ENCODE results near the gene NME4.
A peak's percentile ranks its signal among the peaks of the same experiment; 100 is the strongest.
"Not testable (repeated sequence)": the region's sequence is repeated elsewhere in the genome, so short reads cannot be mapped to it uniquely, and the experiment has no call there.

The NME4 gene

DNA sequence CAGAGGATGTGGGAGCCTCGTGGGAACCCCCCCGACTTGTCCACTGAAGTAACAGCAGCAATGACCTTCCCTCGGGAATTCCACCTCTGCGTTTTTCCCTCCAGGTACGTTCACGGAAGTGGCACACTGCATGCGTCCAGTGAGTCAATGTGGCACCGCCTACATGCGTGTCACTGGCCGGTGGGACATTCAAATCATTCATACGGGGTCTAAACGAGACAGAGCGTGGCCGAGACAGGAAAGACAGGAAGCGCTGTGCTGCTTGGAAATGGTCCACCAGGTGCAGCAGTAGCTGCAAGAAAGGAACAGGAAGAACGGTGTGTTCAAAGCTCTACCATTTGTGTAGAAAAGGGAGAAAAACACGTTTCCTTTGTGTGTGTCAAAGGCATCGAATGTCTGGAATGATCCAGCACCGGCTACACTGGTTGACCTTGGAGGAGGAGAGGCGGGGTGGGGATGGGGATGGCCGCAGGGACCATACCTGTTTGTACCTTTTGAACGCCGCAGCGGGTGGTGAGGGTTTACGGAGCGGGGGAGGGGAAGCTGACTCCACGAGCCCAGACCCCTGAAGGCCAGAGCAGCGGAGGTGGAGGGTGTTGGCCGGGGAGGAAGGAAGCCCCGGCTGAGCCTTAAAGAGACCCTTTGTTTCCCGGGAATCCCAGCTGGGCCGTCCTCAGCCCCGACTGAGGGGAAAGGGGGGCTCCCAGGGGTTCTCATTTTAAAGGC, 13.5 kb upstream of the NME4 start:
- peak overlapping the region; percentile 77 for H3K4me3 ChIP-seq (ENCODE audit: low read depth, low read length)
- TF ChIP-seq, protein P1, sequence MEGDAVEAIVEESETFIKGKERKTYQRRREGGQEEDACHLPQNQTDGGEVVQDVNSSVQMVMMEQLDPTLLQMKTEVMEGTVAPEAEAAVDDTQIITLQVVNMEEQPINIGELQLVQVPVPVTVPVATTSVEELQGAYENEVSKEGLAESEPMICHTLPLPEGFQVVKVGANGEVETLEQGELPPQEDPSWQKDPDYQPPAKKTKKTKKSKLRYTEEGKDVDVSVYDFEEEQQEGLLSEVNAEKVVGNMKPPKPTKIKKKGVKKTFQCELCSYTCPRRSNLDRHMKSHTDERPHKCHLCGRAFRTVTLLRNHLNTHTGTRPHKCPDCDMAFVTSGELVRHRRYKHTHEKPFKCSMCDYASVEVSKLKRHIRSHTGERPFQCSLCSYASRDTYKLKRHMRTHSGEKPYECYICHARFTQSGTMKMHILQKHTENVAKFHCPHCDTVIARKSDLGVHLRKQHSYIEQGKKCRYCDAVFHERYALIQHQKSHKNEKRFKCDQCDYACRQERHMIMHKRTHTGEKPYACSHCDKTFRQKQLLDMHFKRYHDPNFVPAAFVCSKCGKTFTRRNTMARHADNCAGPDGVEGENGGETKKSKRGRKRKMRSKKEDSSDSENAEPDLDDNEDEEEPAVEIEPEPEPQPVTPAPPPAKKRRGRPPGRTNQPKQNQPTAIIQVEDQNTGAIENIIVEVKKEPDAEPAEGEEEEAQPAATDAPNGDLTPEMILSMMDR (IDR thresholded peaks at IDR 0.05; ENCODE audit: control insufficient read depth, extremely low read depth, insufficient read depth), result no peak
- DNase-seq (ENCODE audit: low read depth), result peak; percentile 84

DNA sequence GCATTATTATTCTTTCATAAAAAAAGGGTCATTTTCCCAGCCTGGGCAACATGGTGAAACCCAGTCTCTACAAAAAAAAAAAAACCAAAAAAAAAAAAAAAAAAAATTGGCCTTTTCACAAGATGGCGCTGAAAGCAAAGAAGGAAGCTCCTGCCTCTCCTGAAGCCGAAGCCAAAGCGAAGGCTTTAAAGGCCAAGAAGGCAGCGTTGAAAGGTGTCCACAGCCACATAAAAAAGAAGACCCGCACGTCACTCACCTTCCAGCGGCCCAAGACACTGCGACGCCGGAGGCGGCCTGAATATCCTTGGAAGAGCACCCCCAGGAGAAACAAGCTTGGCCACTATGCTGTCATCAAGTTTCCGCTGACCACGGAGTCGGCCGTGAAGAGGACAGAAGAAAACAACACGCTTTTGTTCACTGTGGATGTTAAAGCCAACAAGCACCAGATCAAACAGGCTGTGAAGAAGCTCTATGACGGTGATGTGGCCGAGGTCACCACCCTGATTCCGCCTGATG, 10.3 kb upstream of the NME4 start:
- no peak overlapping the region for H3K4me3 ChIP-seq (ENCODE audit: low read depth, low read length)
- TF ChIP-seq, protein P1 (IDR thresholded peaks at IDR 0.05; ENCODE audit: control insufficient read depth, extremely low read depth, insufficient read depth), result no peak
- no peak for DNase-seq (ENCODE audit: low read depth)

DNA sequence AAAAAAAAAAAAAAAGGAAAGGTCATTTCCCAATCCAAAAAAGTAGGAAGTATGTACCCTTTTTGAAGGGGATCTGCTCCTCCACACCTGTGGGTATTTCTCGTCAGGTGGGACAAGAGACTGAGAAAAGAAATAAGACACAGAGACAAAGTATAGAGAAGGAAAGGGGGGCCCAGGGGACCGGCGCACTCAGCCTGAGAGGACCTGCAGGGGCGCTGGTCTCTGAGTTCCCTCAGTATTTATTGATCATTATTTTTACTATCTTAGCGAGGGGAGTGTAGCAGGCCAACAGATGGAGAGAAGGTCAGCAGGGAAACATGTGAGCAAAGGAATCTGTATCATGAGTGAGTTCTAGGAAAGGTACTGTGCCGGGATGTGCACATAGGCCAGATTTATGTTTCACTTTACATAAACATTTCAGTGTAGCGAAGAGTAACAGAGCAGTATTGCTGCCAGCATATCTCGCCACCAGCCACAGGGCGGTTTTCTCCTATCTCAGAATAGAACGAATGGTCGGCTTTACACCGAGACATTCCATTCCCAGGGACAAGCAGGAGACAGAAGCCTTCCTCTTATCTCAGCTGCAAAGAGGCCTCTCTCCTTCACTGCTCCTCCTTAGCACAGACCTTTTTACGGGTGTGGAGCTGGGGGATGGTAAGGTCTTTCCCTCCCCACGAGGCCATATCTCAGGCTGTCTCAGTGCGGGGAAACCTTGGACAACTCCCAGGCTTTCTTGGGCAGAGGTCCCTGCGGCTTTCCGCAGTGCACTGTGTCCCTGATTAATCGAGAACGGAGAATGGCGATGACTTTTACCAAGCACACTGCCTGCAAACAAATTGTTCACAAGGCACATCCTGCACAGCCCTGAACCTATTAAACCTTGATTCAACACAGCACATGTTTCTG, 9.0 kb upstream of the NME4 start:
- not testable (repeated sequence) for DNase-seq (ENCODE audit: low read depth); H3K4me3 ChIP-seq (ENCODE audit: low read depth, low read length)

DNA sequence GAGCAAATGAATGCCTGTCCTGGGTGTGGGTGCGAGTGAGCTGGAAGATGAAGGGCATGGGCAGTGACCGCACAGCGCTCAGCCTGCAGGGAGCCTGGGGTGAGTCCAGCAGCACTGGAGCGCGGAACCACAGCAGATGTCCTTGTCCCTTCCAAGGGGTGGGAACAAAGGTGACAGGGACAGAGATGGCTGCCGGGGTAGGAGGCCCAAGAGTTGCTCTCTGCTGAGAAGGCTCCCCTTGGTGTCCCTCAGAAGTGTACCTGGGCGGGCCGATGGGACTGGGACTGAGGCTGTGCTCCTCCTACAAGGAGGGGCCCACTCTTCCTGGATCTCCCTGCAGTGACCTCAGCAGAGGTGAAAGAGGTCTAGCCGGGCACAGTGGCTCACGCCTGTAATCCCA, 7.6 kb upstream of the NME4 start:
- H3K4me3 ChIP-seq (ENCODE audit: low read depth, low read length), result no peak overlapping the region
- DNase-seq (ENCODE audit: low read depth), result no peak
- TF ChIP-seq, protein P1 (IDR thresholded peaks at IDR 0.05; ENCODE audit: control insufficient read depth, extremely low read depth, insufficient read depth), result no peak

DNA sequence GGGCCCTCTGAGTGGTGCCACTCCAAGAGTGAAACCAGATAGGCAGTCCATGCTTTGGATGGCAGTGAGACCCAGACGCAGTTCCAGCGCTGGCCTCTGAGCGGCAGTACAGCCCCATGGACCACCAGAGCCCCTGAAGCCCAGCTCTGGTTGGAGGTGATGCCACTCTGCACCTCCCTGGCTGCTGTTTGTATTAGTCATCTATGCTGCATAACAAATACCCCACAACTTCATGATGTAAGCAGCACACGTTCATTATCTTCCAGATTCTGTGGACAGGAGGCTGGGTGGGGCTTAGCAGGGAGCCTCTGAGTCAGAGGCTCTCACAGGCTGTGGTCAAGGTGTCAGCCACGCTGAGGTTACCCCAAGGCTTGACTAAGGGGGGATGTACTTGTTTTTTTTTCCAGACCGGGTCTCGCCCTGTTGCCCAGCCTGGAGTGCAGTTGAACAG, 5.1 kb upstream of the NME4 start:
- TF ChIP-seq, protein P1 (IDR thresholded peaks at IDR 0.05; ENCODE audit: control insufficient read depth, extremely low read depth, insufficient read depth), result peak; percentile 40; the same call in 1 of the 2 replicates
- DNase-seq (ENCODE audit: low read depth), result no peak

DNA sequence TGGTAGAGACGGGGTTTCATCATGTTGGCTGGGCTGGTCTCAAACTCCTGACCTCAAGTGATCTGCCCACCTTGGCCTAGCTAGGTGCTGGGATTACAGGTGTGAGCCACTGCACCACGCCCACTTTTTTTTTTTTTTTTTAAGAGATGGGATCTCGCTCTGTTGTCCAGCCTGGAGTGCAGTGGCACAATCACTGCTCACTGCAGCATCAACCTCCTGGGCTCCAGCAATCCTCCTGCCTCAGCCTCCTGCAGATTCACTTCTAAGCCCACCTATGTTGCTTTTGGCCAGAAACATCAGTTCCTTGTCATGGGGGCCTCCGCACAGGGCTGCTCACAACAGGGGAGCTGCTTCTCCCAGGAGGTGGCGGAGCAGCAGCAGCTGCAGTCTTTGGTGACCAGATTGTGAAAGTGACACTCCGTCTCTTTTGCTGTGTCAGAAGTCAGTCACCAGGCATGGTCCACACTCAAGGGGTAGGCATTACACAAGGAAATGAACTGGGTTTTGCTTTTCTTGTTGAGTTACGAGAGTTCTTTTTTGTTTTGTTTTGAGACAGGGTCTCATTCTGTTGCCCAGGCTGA, 4.5 kb upstream of the NME4 start:
- TF ChIP-seq, protein P1 (IDR thresholded peaks at IDR 0.05; ENCODE audit: control insufficient read depth, extremely low read depth, insufficient read depth), result no peak
- DNase-seq (ENCODE audit: low read depth), result no peak
- no peak overlapping the region for H3K4me3 ChIP-seq (ENCODE audit: low read depth, low read length)

More for the DNA sequence above, 5.1 kb upstream of the NME4 start:
- no peak overlapping the region for H3K4me3 ChIP-seq (ENCODE audit: low read depth, low read length)

DNA sequence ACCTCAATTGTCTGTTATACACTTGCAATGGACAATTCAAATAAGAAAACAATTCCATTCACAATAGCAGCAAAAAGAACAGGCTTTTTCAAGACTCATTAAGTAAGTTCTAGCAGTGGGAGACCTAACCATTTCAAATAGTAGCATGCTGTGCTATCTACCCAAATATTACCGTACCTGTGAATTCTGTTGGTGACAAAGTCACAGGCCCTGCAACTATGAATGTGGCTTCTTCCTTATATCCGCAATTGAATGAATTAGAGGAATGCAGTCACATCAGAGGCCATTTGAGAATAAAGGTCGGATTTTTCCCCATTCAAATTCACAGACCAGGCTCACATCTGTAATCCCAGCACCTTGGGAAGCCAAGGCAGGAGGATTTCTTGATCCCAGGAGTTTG, 800 bp upstream of the NME4 start:
- H3K4me3 ChIP-seq (ENCODE audit: low read depth, low read length), result no peak overlapping the region
- TF ChIP-seq, protein P1 (IDR thresholded peaks at IDR 0.05; ENCODE audit: control insufficient read depth, extremely low read depth, insufficient read depth), result no peak

More for the DNA sequence above, 800 bp upstream of the NME4 start:
- DNase-seq (ENCODE audit: low read depth), result no peak
